Left ventricle myocardium inferior (tissue), 1 donor: Measurements from ENCODE around the gene STK25. TPM values are rescaled to one million over a fixed set of nuclear protein-coding genes. Genes with fewer than 3 reads are reported as not detected.

Experiments used
- DNase-seq: peaks from one replicate; pipeline ENCODE4 v3.0.0-alpha.2; 2020
- H3K27ac ChIP-seq: fragments of 200-600 bp; replicated peaks from 2 replicates; pipeline ENCODE4 v1.8.0; 2021
- H3K27me3 ChIP-seq: fragments of 200-600 bp; 2 replicates; pipeline ENCODE4 v1.8.0; 2021; ENCODE audit warnings: low read depth
- H3K36me3 ChIP-seq: fragments of 200-600 bp; 2 replicates; pipeline ENCODE4 v1.8.0; 2021
- H3K4me1 ChIP-seq: fragments of 200-600 bp; 2 replicates; pipeline ENCODE4 v1.8.0; 2021
- H3K4me3 ChIP-seq: fragments of 200-600 bp; 2 replicates; pipeline ENCODE4 v1.8.0; 2021; ENCODE audit warnings: mild to moderate bottlenecking, moderate library complexity
- H3K9me3 ChIP-seq: fragments of 200-600 bp; replicated peaks from 2 replicates; pipeline ENCODE4 v1.8.0; 2021
- intact Hi-C: fragments of 100-400 bp; cut with micrococcal nuclease; formaldehyde crosslinking; loops from one replicate; pipeline ENCODE4 v1.11.0; 2022
- total RNA-seq: library from RNA; stranded (reverse); fragmentation: NEBNext Ultra II Directional; extraction: Animal tissue kit (Norgen Biotek cat#: 25700); gene quantifications from one replicate; pipeline ENCODE4 v1.2.1, GENCODE V29; 2021
- TF ChIP-seq, protein P1 (sequence below): fragments of 200-600 bp; IDR thresholded peaks from 2 replicates; pipeline ENCODE4 v1.8.0; 2021; ENCODE audit warnings: antibody characterized with exemption, mild to moderate bottlenecking, borderline replicate concordance
- donor health status: DM: no; HTN: yes; CAD: no; lungs with severe emphysema.

The STK25 gene
- total RNA-seq, 1 donor from 2014 or later = 89.1 TPM

DNA sequence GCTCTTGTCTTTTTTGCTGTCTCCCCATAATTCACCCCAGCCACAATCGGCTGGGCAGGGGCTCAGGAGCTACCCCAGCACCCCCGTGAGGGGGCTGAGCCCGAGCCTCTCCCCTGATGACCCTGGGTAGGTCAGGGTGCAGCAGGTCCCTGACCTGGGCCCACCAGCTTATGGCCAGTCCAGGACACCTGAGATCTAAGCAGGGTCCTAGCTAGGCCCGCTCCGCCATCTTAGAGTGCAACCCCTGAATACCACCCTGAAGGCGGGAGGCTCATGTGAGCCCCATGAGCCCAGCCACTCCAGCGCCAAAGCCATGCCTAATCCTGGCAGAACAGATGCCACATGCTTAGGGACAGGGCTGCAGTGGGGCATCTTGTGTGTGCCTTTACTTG, 16.2 kb downstream of the STK25 start:
- Histone ChIP-seq H3K4me3 (no peak overlapping the region), H3K27me3 (no peaks in the 10 kb centered on the region), H3K36me3 (peaks cover 63% of the 10 kb centered on the region), H3K9me3 (no peaks in the 10 kb centered on the region), H3K27ac (no peak overlapping the region), H3K4me1 (no peaks in the 10 kb centered on the region)
- intact Hi-C loops = no loop called here
- DNase-seq = no peak
- TF ChIP-seq, protein P1, sequence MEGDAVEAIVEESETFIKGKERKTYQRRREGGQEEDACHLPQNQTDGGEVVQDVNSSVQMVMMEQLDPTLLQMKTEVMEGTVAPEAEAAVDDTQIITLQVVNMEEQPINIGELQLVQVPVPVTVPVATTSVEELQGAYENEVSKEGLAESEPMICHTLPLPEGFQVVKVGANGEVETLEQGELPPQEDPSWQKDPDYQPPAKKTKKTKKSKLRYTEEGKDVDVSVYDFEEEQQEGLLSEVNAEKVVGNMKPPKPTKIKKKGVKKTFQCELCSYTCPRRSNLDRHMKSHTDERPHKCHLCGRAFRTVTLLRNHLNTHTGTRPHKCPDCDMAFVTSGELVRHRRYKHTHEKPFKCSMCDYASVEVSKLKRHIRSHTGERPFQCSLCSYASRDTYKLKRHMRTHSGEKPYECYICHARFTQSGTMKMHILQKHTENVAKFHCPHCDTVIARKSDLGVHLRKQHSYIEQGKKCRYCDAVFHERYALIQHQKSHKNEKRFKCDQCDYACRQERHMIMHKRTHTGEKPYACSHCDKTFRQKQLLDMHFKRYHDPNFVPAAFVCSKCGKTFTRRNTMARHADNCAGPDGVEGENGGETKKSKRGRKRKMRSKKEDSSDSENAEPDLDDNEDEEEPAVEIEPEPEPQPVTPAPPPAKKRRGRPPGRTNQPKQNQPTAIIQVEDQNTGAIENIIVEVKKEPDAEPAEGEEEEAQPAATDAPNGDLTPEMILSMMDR = no peak

DNA sequence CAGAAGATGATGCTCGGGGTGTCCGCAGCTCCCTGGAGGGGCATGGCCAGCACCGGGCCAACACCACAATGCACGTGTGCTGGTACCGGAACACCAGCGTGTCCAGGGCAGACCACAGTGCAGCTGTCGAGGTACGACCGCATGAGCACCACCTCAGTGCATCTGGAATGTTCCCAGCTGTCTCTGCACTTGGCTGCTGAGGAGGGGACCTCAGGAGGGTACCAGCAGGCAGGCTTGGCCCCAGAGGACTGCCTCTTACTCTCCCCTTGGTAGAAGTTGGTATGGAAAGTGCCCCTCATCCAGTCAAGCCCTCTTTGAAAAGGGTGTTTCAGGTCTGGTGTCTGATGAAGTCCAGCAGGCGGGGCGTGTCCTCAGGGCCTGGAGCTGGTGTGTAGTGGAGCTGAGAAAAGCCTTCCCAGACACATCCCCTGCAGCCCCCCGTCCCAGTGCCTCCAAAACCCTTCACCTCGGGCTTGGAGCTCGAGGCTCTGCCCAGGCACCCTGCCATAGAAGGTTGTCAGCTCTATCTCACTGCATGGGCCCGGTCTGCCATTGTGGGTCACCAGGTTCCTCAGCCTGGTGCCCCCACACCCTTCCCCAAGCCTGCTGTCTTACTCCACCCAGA, 16.7 kb downstream of the STK25 start:
- TF ChIP-seq, protein P1 = no peak
- H3K27ac ChIP-seq = no peak overlapping the region
- DNase-seq = no peak
- H3K9me3 ChIP-seq = no peaks in the 10 kb centered on the region
- H3K36me3 ChIP-seq = peaks cover 62% of the 10 kb centered on the region
- intact Hi-C loops = no loop called here
- H3K4me3 ChIP-seq = no peak overlapping the region
- no peaks in the 10 kb centered on the region for H3K4me1 ChIP-seq
- no peaks in the 10 kb centered on the region for H3K27me3 ChIP-seq

DNA sequence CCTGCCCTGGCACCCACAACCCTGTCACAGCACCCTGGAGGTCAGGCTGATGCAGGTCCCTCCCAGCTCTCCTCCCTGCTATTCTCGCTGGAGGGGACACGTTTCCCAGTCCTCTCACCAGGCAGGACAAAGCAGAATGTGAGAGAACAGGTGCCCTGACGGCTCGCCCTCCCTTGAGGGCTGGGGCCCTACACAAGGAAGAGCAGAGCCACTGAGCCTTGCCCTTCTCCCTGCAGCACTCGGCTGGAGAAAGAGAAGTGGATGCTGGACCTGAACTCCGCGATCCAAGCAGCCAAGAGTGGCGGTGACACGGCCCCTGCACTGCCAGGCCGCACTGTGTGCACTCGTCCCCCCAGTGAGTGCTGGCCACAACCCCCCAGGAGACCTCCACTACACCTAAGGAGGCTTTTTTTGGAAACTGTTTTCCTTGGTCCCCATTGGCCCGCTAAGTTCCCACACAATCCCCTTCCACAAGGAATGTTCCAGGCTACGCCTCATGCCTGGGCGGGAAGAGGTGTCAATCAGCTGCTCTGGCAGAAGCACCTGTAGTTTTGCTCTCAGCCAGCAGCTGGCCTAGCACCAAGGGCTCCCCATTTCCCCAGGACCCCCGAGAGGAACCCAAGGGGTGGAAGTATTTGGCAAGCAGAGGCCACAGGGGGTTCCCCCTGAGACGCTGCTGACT, 17.4 kb downstream of the STK25 start:
- no peak overlapping the region for H3K27ac ChIP-seq

DNA sequence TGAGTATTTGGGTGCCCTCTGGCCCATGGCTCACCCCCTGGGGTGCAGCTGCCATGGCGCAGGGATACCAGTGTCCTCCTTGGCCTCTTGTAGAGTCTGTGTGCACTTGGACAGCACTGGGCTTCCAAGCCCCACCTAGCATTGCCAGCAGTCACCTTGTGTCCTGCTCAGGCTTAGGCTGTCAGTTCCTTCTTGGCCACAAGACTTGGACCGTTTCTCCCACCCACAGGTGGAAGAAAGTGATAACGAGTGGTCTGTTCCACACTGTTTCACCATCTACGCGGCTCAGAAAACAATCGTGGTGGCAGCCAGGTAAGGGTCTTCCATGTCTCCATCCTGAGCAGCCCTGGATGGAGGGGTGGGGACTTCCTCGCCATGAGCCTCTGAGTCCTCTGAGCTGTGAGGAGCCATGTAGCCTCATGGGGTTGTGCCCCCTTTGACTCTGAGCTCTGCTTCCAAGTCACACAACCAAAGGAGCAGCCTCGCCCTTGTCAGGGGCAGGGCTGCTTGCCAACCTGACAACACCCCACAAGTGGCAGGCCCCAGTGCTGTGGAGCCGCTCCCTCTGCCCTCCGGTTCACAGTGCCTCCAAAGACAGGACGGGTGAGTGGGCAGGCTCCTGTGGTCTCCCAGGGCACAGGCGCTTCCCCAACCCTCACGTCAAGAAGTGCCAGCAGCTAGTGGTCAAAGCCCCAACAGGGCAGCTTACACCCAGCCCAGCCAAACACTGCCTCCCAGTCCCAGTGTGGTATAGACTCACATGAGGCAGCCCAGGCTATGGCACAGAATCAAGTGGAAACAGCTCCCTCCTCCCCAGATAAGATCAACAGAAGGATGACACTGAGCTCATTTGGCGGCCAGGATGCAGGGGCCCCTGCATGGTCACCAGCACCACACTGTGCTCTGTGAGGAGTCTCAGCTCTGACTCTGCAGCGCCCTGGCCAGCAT, 18.4 kb downstream of the STK25 start:
- H3K27me3 ChIP-seq = no peaks in the 10 kb centered on the region
- H3K4me3 ChIP-seq = no peak overlapping the region
- no peaks in the 10 kb centered on the region for H3K4me1 ChIP-seq
- TF ChIP-seq, protein P1 = no peak
- intact Hi-C loops = no loop called here
- no peaks in the 10 kb centered on the region for H3K9me3 ChIP-seq
- DNase-seq = no peak
- peaks cover 46% of the 10 kb centered on the region for H3K36me3 ChIP-seq
- H3K27ac ChIP-seq = no peak overlapping the region

More for the DNA sequence above, 17.4 kb downstream of the STK25 start:
- peaks cover 55% of the 10 kb centered on the region for H3K36me3 ChIP-seq
- no peaks in the 10 kb centered on the region for H3K9me3 ChIP-seq
- TF ChIP-seq, protein P1 = no peak
- H3K27me3 ChIP-seq = no peaks in the 10 kb centered on the region
- intact Hi-C loops = no loop called here
- no peak overlapping the region for H3K4me3 ChIP-seq
- no peaks in the 10 kb centered on the region for H3K4me1 ChIP-seq
- DNase-seq = no peak

DNA sequence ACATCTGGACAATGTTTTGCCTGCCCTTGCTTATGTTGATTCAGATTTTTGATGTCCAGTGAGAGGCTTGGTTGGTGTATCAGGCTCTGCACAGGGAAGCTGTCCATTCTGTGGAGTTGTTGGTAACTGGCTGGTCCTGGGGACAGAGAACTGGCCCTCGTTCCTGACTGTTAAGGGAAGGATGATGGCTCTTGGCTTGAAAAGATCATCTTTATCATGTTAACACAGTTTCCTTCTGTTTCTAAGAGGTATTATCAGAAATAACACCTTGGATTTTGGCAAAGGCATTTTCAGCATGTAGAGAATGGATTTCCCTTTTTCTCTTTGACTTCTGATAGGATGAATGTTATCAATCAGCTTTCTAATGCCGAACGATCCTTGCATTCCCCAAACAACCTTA, 19.3 kb downstream of the STK25 start:
- intact Hi-C loops = no loop called here
- H3K27ac ChIP-seq = no peak overlapping the region
- peaks cover 43% of the 10 kb centered on the region for H3K36me3 ChIP-seq
- H3K27me3 ChIP-seq = no peaks in the 10 kb centered on the region
- TF ChIP-seq, protein P1 = no peak
- H3K4me3 ChIP-seq = no peak overlapping the region
- no peak for DNase-seq
- H3K9me3 ChIP-seq = no peaks in the 10 kb centered on the region
- H3K4me1 ChIP-seq = no peaks in the 10 kb centered on the region
